Measurements from ENCODE around the gene KLHL2.
"Not testable (repeated sequence)": the region's sequence is repeated elsewhere in the genome, so short reads cannot be mapped to it uniquely, and the experiment has no call there.

The KLHL2 gene

DNA sequence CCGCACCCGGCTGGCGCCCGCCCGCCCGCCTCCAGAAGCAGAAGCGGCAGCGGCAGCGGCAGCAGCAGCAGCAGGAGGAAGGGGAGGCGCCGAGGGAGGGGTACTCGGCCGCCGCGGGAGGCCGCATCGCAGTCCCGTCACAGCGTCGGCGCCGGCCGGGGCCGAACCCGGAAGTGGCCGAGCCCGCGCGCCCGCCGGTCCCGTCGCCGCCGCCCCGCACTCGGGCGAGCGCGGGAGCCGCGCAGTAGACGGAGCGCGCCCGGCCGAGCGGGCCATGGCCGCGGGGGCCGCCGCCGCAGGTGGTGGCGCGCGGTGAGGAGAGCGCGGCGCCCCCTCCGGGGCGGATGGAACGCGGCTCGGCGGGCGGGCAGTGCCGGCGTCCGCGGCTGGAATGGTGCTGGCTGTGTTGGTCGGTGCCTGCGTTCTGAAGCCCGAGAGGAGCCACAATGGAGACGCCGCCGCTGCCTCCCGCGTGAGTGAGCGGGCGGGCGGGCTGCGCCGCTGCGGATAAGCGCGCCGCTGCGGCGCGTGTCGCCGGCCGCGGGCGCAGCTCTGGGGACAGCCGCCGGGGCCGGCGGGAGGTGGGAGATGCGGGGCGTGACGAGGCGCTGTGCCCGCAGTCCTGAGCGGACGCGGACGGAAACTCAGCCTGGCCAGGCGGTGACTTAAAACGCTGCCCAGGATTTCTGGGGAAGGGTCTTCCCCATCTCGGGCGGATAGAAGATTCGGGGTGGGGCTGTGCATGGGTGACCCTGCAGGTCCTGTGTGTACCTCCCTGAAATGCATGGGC is at the start of gene KLHL2:
Gene KLHL2, plus strand, starts transcription at position 131 of the 790 bp plus-strand sequence. Its CDS starts 316 bp downstream, at position 447.
- peak; percentile 66 to 78 for DNase-seq

DNA sequence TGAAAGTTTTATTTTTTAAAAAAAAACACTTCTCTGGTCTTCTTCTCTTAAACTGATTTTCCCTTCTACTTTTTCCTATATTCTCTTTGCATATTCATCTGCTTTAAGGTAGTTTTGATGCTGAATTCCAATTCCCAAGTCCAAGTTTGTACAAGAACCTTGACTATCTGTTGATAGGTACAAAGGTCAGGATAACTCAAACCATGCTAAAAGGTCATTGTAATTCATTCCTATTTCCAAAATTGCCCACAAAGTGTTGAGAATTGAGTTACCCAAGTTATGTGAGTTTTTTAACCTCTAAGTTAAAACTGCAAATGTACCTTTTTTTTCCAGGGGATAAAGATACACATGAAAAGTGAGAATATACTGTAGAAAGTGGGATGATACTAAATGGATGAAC is 48.6 kb upstream of the KLHL2 start:
- DNase-seq, result no peak

DNA sequence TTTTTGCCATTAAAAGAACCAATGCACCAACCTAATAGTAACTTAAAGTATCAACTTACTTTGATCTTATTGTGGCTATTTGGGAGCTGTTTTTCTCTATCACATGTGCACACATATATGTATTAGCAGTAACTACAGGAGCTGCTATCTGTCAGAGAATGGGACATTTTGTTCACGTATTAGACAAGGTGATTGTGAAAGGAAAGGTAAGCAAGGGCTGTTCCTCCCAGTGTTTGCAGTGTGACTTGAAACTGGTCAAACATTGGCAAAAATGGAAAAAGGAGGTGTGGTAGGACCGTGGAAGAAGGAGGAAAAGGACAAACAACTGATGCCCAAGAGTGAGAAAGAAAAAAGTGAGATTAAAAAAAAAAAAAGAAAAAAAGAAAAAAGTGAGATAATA is 43.1 kb upstream of the KLHL2 start:
- DNase-seq, result no peak

- DNase-seq, result not testable (repeated sequence)
Measured at GRCh38 chr4:165166872-165167271, 40.5 kb upstream of the KLHL2 start.

DNA sequence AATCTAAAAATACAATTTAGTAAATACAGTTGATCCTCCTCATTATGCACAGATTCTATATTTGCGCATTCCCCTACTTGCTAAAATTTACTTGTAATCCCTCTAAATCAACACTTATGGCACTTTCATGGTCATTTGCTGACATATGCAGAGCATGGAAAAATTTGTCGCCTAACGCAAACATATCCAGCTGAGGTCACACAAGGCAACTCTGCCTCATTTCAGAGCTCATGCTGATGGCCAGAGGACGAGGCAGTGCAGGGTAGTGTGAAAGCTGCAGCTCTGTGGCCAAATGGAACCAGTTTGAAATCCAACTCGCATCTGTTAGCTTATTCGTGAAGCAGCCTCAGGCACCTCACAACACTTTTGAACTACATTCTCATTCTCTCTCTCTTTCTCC is 39.7 kb upstream of the KLHL2 start:
- DNase-seq, result no peak

GRCh38 chr4:165170819-165171218 is 36.5 kb upstream of the KLHL2 start:
- no peak for DNase-seq

- DNase-seq, result not testable (repeated sequence)
Measured at GRCh38 chr4:165175470-165175869, 31.9 kb upstream of the KLHL2 start.

GRCh38 chr4:165175879-165176278 is 31.5 kb upstream of the KLHL2 start:
- no peak for DNase-seq

DNA sequence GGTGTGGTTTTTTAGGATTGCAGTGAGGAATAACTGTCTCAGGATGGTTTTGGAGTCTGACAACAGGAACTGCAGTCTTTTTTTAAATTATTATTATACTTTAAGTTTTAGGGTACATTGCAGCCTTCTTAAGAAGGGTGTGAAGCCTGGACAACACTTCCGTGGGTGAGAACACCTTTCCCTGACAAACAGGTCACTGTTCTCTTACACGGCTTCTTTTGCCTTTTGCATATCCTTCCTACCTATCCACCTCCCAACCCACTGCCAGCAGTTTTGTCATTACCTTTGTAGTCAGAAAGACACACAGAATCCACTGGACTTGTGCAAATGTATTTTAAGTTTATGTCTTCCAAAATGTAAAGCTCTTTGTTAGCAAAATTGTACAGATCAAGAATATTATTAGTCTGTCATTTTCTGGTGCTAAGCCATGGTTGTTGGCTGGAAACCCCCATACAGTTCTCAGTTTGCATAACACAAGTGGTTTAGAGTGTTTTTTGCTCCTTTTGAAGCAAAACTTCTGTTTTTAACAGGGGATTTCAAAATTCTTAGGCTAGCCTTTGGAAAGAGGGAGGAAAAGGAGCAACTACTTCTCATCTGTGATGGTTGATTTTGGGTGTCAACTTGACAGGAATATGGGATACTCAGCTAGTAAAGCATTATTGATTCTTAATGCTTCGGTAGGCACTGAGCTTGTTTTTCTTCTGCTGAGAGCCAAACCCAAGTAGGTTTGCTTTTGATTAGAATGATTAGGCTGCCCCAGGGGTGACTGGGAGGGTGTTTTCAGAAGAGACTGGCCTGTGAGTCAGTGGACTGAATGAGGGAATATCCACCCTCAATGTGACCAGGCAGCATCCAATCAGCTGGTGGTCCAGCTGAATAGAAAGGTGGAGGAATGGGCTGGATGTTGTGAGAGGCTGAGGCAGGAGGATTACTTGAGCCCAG is 29.4 kb upstream of the KLHL2 start:
- no peak for DNase-seq

DNA sequence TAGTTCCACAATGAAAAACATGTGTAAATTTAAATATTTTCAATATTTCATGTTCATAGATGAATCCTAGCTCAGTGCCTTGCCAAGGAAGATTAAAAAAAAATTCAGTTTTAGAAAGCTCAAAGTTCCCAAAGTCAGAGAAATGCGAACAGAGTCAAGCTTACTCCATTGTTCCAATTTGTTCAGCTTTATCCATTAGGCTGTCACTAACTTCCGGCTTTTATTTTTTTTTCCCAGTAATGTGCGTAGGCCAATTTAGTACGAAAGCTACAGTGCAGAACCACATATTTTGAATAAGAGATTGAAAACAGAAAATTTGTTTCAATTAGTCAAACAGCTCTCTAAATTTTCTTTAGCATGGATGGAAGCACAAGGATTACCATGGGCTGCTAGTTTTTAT is 23.1 kb upstream of the KLHL2 start:
- DNase-seq, result no peak

DNA sequence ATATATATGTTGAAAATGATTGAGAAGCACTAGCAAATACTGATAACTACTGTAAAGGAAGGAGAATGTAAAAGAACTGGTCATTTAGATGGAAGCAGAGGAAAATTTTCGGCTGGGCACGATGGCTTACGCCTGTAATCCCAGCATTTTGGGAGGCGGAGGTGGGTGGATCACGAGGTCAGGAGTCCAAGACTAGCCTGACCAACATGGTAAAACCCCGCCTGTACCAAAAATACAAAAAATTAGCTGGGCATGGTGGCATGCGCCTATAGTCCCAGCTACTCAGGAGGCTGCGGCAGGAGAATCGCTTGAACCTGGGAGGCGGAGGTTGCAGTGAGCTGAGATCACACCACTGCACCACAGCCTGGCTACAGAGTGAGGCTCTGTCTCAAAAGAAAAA is 22.4 kb upstream of the KLHL2 start:
- DNase-seq, result not testable (repeated sequence)

DNA sequence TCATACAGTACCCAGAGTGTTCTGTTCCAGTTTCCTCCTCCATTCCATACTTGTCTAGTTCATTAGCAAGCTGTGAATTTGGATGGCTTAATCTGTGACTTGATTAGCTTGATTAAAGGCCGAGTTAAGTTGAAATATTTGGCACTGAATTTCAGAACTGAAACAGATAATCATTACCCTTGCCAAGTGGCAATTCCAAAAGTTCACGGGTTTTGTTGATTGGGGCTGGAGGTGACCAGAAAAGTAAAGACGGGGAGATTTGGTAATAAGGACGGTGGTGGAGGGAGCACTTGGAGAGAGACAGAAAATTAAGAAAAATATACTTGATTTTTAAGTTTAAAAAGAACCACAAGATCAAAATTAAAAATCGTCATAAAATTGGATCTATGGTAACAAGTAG is 21.9 kb upstream of the KLHL2 start:
- DNase-seq, result no peak

- no peak for DNase-seq
Measured at GRCh38 chr4:165190591-165191347, 16.6 kb upstream of the KLHL2 start.

DNA sequence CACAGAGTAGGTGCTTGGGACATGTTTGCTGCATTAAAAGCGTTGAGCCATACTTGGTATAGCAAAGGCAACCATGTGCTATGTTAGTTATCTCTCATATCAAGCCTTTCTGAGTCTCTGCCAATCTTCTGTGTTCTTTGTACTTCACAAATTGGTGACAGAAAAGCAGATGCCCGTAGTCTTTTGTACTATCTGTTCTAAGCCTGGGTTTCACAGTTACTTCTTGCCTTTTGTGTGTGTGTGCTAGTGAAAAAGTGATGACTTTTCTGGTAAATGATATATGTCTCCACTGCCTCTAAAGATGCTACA is 16.1 kb upstream of the KLHL2 start:
- DNase-seq, result no peak

GRCh38 chr4:165191814-165192499 is 15.4 kb upstream of the KLHL2 start:
- DNase-seq, result peak in 1 of 2 experiments; percentile 31

DNA sequence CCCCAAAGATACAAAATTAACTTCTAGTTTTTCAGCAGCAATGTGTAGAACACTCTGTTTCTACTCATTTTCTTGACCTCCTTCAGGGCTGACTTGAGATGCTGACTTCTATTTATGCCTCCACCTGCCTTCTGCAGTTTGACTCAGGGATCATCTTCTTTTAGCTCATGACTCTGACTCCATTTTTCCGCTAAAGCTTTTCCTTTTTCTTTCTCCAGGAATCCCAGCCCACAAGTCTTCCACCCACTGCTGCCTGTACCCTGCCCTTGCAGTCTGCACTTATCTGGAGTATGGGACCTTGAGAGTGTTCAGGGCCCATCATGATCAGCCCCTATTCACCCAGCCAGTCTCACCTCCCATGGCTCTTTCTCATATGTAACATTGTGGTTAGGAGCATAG is 14.9 kb upstream of the KLHL2 start:
- DNase-seq, result no peak

DNA sequence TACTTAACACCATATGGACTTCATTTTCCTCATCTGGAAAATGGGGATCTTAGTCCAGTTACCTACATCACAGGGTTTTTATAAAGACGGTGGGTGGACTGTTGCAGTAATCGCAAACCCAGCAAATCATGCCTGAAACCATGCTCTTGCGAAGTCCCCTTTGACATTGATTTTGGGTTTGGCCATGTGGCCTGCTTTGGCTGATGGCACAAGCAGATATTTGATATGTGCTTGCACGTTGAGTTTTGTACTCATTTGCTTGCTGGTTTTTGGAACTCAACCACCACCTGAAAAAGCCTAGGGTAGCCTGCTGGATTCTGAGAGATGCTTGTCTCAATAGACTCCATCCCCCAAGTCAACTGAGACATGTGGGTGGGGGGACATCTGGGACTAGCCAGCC is 14.4 kb upstream of the KLHL2 start:
- no peak for DNase-seq

DNA sequence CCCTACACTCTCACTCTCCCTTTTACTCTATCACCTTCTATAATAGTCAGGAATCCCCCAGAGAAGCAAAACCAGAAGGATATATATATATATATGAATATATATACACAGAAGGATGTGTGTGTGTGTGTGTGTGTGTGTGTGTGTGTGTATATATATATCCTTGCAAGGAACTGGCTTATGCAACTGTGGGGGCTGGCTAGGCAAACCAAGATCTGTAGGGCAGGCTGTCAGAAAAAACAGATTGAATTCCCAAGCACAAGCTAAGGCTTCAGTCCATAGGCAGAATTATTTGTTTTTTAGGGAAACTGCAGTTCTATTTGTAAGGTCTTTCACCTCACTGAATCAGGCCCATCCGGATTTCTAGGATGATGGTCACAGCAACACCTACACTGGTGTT is 13.0 kb upstream of the KLHL2 start:
- no peak for DNase-seq

DNA sequence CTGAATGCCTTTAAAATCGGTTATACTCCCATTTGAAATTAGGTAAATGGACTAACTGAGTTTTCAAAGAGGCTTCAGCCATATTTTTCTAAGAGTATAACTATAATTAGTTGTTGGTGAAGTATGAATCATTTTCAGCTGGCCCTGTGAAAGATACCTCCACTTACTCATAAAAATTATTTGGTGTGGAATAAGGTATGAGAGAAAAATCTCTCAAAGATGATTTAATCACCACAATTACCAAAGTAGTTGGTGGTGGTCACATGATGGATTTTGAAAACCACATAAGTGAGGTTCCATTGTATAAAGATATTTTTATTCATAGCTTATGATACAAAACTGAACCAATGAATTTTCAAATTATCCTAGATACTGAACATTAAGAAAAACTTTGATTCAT is 9.0 kb upstream of the KLHL2 start:
- DNase-seq, result no peak

DNA sequence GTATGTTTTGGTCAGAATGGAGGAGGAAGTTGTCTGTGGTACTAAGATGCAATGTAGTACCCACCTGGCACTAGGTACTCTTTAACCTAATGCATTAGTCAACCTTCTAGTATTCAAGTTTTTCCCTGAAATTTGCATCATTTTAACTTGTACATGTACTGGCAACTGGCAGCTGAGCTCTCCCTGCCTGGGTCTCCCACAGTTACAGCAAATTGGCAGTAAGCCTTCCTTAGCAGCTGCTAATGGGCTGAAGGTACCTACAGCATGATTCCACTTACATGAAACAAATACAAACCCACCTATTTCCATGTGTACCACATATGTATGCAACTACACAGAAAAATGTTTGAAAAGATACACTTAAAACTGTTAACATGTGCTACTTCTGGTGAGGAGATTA is 8.1 kb upstream of the KLHL2 start:
- DNase-seq, result no peak

- no peak for DNase-seq
Measured at GRCh38 chr4:165199722-165200121, 7.6 kb upstream of the KLHL2 start.

DNA sequence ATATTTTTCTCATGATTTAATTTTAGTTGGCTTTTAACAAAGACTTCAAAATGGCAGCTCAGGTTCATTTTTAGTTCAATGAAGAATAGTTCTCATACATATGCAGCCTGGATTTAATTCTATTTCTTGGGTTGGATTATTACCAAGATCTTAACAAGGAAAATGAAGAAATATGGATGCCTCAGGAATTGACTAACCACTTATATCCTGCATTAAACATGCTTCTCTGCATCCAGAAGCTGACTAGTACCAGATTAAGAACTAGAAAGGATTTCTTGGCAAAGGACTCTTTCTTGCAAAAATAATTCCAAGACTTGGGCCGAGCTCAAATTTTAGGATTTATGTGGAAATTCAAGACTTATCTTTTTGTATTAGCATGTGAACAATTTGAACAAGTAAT is 5.6 kb upstream of the KLHL2 start:
- DNase-seq, result no peak
